ENCODE data around the gene HARS1. TPM values are rescaled to one million over a fixed set of nuclear protein-coding genes. Genes with fewer than 3 reads are reported as not detected.

Gene HARS1
- total RNA-seq, 1 donor from 2014 or later, result 95.2 TPM

- Histone ChIP-seq H4K20me1 (ENCODE audit: insufficient read depth, low read length) (peaks cover 35% of the 10 kb centered on the region), H3K9ac (ENCODE audit: low read length) (no peak overlapping the region), H3K9me3 (ENCODE audit: insufficient read depth, low read depth, low read length) (no peaks in the 10 kb centered on the region), H3K4me3 (ENCODE audit: insufficient read depth, low read depth, low read length) (no peak overlapping the region), H2AFZ (ENCODE audit: low read depth, low read length) (no peak overlapping the region), H3K79me2 (ENCODE audit: insufficient read depth, low read length) (peaks cover 59% of the 10 kb centered on the region), H3K27ac (ENCODE audit: low read depth, low read length) (no peak overlapping the region), H3K4me1 (ENCODE audit: insufficient read depth, low read length) (peaks cover 14% of the 10 kb centered on the region), H3K27me3 (ENCODE audit: insufficient read depth, low read length) (no peaks in the 10 kb centered on the region), H3K4me2 (ENCODE audit: low read length) (no peak overlapping the region), H3K36me3 (ENCODE audit: insufficient read depth, low read length) (peaks cover 54% of the 10 kb centered on the region)
- no peaks in the 10 kb centered on the region for H3K27me3 Mint-ChIP-seq (ENCODE audit: low read depth, unreplicated experiment)
- H3K36me3 Mint-ChIP-seq (ENCODE audit: low read depth, unreplicated experiment), result peaks cover 24% of the 10 kb centered on the region
- TF ChIP-seq CTCF (IDR thresholded peaks at IDR 0.05; ENCODE audit: insufficient read depth, low read depth, low read length), result no peak
- TF ChIP-seq EZH2 (IDR thresholded peaks at IDR 0.05; ENCODE audit: insufficient read depth, low read length), result no peak
- peaks cover 26% of the 10 kb centered on the region for H3K4me1 Mint-ChIP-seq (ENCODE audit: low read depth, unreplicated experiment)
- no peak overlapping the region for H3K27ac Mint-ChIP-seq (ENCODE audit: unreplicated experiment)
- no peak for DNase-seq (ENCODE audit: low read depth)
- H3K4me3 Mint-ChIP-seq (ENCODE audit: unreplicated experiment), result no peak overlapping the region
- no peak for FAIRE-seq
- peaks cover 2% of the 10 kb centered on the region for H3K9me3 Mint-ChIP-seq (ENCODE audit: unreplicated experiment)
Measured at GRCh38 chr5:140696891-140697492, 5.8 kb upstream of the HARS1 start.

- DNase-seq (ENCODE audit: low read depth), result no peak
- peaks cover 18% of the 10 kb centered on the region for H3K36me3 Mint-ChIP-seq (ENCODE audit: low read depth, unreplicated experiment)
Measured at GRCh38 chr5:140694276-140694675, 3.1 kb upstream of the HARS1 start.

More at GRCh38 chr5:140694276-140694675, 3.1 kb upstream of the HARS1 start:
- Histone ChIP-seq H2AFZ (ENCODE audit: low read depth, low read length) (no peak overlapping the region), H3K36me3 (ENCODE audit: insufficient read depth, low read length) (peaks cover 52% of the 10 kb centered on the region), H3K9me3 (ENCODE audit: insufficient read depth, low read depth, low read length) (no peaks in the 10 kb centered on the region), H3K4me3 (ENCODE audit: insufficient read depth, low read depth, low read length) (no peak overlapping the region), H3K79me2 (ENCODE audit: insufficient read depth, low read length) (peaks cover 64% of the 10 kb centered on the region), H4K20me1 (ENCODE audit: insufficient read depth, low read length) (peaks cover 26% of the 10 kb centered on the region), H3K9ac (ENCODE audit: low read length) (no peak overlapping the region), H3K27ac (ENCODE audit: low read depth, low read length) (no peak overlapping the region), H3K4me1 (ENCODE audit: insufficient read depth, low read length) (peaks cover 10% of the 10 kb centered on the region), H3K4me2 (ENCODE audit: low read length) (no peak overlapping the region), H3K27me3 (ENCODE audit: insufficient read depth, low read length) (no peaks in the 10 kb centered on the region)
- H3K27me3 Mint-ChIP-seq (ENCODE audit: low read depth, unreplicated experiment), result no peaks in the 10 kb centered on the region
- peak overlapping the region; percentile 45 for H3K4me3 Mint-ChIP-seq (ENCODE audit: unreplicated experiment)
- no peaks in the 10 kb centered on the region for H3K9me3 Mint-ChIP-seq (ENCODE audit: unreplicated experiment)
- peaks cover 20% of the 10 kb centered on the region for H3K4me1 Mint-ChIP-seq (ENCODE audit: low read depth, unreplicated experiment)
- H3K27ac Mint-ChIP-seq (ENCODE audit: unreplicated experiment), result no peak overlapping the region
- no peak for TF ChIP-seq EZH2 (IDR thresholded peaks at IDR 0.05; ENCODE audit: insufficient read depth, low read length)
- no peak for TF ChIP-seq CTCF (IDR thresholded peaks at IDR 0.05; ENCODE audit: insufficient read depth, low read depth, low read length)
- no peak for FAIRE-seq
